PC-9 (cell line): ENCODE data around the gene CST7. TPM values are rescaled to one million over a fixed set of nuclear protein-coding genes. Genes with fewer than 3 reads are reported as not detected.

Experiments
- Bru-seq: library from RNA; stranded (reverse); fragments of 400-500 nt; gene quantifications from one replicate; lab custom pipeline; 2021; lab: Mats Ljungman, UMichigan
- BruChase-seq, 2 experiments: library from RNA; stranded (reverse); fragments of 400-500 nt; gene quantifications; one replicate each; lab custom pipeline; 2021; lab: Mats Ljungman, UMichigan
- BruUV-seq: library from RNA; stranded (reverse); fragments of 400-500 nt; replicated peaks from 2 replicates; lab custom pipeline; 2021; lab: Mats Ljungman, UMichigan
- CTCF ChIA-PET: fragments of 300-600 bp; sonication (Branson Sonifier 250); formaldehyde crosslinking; loops from one replicate; lab custom pipeline; 2022; ENCODE audit warnings: antibody characterized with exemption; lab: Charles Lee
- POLR2A ChIA-PET: fragments of 300-600 bp; sonication (Branson Sonifier 250); formaldehyde crosslinking; loops from one replicate; lab custom pipeline; 2022; ENCODE audit warnings: antibody characterized with exemption; ENCODE audit not compliant: unreplicated experiment; lab: Charles Lee
- DNase-seq, 2 experiments: peaks; one replicate each; pipeline versions ENCODE4 v3.0.0 to v3.0.0-alpha.2; 2015 to 2022; ENCODE audit warnings: mixed read lengths in 1 of 2
- H2AFZ ChIP-seq: fragments of 200-600 bp; sonication (generic); 2 replicates; pipeline ENCODE4 v1.8.1; 2017; ENCODE audit warnings: antibody characterized with exemption
- H3F3A ChIP-seq: fragments of 200-600 bp; sonication (generic); 2 replicates; pipeline ENCODE4 v1.8.1; 2017; ENCODE audit warnings: antibody characterized with exemption, mild to moderate bottlenecking, low read depth; ENCODE audit not compliant: insufficient read depth
- H3K27ac ChIP-seq: fragments of 200-600 bp; sonication (generic); 2 replicates; pipeline ENCODE4 v1.6.1; 2016; ENCODE audit warnings: mixed run types
- H3K27me3 ChIP-seq: fragments of 200-600 bp; sonication (generic); 2 replicates; pipeline ENCODE4 v1.6.1; 2016; ENCODE audit warnings: low read depth, mixed run types; ENCODE audit not compliant: insufficient read depth
- H3K36me3 ChIP-seq: fragments of 200-600 bp; sonication (generic); 2 replicates; pipeline ENCODE4 v1.6.1; 2016; ENCODE audit warnings: low read depth, mixed run types
- H3K4me1 ChIP-seq: fragments of 200-600 bp; sonication (generic); replicated peaks from 2 replicates; pipeline ENCODE4 v1.6.1; 2016; ENCODE audit warnings: mixed run types; ENCODE audit not compliant: insufficient read depth
- H3K4me2 ChIP-seq: fragments of 200-600 bp; sonication (generic); 2 replicates; pipeline ENCODE4 v1.6.1; 2017; ENCODE audit warnings: mixed run types
- H3K4me3 ChIP-seq: fragments of 200-600 bp; sonication (generic); 2 replicates; pipeline ENCODE4 v1.6.1; 2016; ENCODE audit warnings: mixed run types
- H3K79me2 ChIP-seq: fragments of 200-600 bp; sonication (generic); 2 replicates; pipeline ENCODE4 v1.6.1; 2017; ENCODE audit warnings: low read depth, mixed run types
- H3K9me2 ChIP-seq: fragments of 200-600 bp; sonication (generic); 2 replicates; pipeline ENCODE4 v1.8.1; 2017; ENCODE audit warnings: mild to moderate bottlenecking; ENCODE audit not compliant: insufficient read depth
- H3K9me3 ChIP-seq: fragments of 200-600 bp; sonication (generic); 2 replicates; pipeline ENCODE4 v1.8.1; 2016; ENCODE audit warnings: low read depth; ENCODE audit not compliant: insufficient read depth
- H4K20me1 ChIP-seq: fragments of 200-600 bp; sonication (generic); 2 replicates; pipeline ENCODE4 v1.8.1; 2017; ENCODE audit not compliant: insufficient read depth
- EZH2 ChIP-seq: fragments of 200-600 bp; sonication (generic); IDR thresholded peaks from 2 replicates; pipeline ENCODE4 v1.8.0; 2017; ENCODE audit warnings: antibody characterized with exemption, low read depth
- intact Hi-C: fragments of 100-400 bp; cut with micrococcal nuclease; formaldehyde crosslinking; loops from one replicate; pipeline ENCODE4 v1.10.0; 2022; ENCODE audit not compliant: unreplicated experiment
- long read RNA-seq: library from polyadenylated mRNA; stranded (forward); transcript quantifications from one replicate; pipeline ENCODE4 v2.0.0, GENCODE V29; 2022
- total RNA-seq: library from RNA; stranded (reverse); gene quantifications from 2 replicates; pipeline ENCODE4 v1.2.3, GENCODE V29; 2021
- TF ChIP-seq, protein P1 (sequence below): fragments of 200-600 bp; sonication (generic); conservative IDR thresholded peaks from 2 replicates; pipeline ENCODE4 v1.6.1; 2017; ENCODE audit warnings: mixed run types, antibody characterized with exemption, mild to moderate bottlenecking, moderate library complexity

The CST7 gene
- total RNA-seq: not detected in 2 replicates
- not detected for Bru-seq, nascent RNA
- not detected for BruChase-seq, experiment 1, labeled RNA remaining after a 2-hour chase
- BruChase-seq, experiment 2, labeled RNA remaining after a 6-hour chase: percentile 7 among the genes with signal in this experiment
- long read RNA-seq, partial matches to known transcripts: 0 of 1 reads
- long read RNA-seq, other reads (novel, unspliced or antisense): 0 of 1 reads

GRCh38 chr20:24948939-24949679 lies at the start of gene CST7:
Gene CST7 (plus strand): TSS chr20:24949269. CDS start chr20:24949506, 237 bp downstream.
- H3K4me1 ChIP-seq: 0 out of 2 replicates have a peak, but pooled peaks cover 7% of the 10 kb centered on the region
- no peak within 1 kb of the TSS for H3K27ac ChIP-seq
- peaks cover 7% of the 10 kb centered on the region; the same call in 1 of the 2 replicates for H3K9me3 ChIP-seq
- no peak within 1 kb of the TSS for H3K4me2 ChIP-seq
- no TSS peak for BruUV-seq
- no peaks in the 10 kb centered on the region for H3F3A ChIP-seq
- no peaks in the 10 kb centered on the region for H3K79me2 ChIP-seq
- intact Hi-C loops: no loop called here
- no peaks in the 10 kb centered on the region for H3K36me3 ChIP-seq
- CTCF ChIA-PET: no interaction called here
- no peaks in the 10 kb centered on the region for H3K27me3 ChIP-seq
- POLR2A ChIA-PET: interaction anchor here (0.6 kb wide), 1 partner anchor 19 kb away, joined by 4 read pairs; no protein-coding TSS in a partner anchor
- H3K9me2 ChIP-seq: no peaks in the 10 kb centered on the region
- peak in 1 of 2 experiments; percentile 20 for DNase-seq
- no peaks in the 10 kb centered on the region for H4K20me1 ChIP-seq
- no peak within 1 kb of the TSS for H2AFZ ChIP-seq
- no peak within 1 kb of the TSS for H3K4me3 ChIP-seq
- TF ChIP-seq, protein P1, sequence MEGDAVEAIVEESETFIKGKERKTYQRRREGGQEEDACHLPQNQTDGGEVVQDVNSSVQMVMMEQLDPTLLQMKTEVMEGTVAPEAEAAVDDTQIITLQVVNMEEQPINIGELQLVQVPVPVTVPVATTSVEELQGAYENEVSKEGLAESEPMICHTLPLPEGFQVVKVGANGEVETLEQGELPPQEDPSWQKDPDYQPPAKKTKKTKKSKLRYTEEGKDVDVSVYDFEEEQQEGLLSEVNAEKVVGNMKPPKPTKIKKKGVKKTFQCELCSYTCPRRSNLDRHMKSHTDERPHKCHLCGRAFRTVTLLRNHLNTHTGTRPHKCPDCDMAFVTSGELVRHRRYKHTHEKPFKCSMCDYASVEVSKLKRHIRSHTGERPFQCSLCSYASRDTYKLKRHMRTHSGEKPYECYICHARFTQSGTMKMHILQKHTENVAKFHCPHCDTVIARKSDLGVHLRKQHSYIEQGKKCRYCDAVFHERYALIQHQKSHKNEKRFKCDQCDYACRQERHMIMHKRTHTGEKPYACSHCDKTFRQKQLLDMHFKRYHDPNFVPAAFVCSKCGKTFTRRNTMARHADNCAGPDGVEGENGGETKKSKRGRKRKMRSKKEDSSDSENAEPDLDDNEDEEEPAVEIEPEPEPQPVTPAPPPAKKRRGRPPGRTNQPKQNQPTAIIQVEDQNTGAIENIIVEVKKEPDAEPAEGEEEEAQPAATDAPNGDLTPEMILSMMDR: no peak
- no peak for TF ChIP-seq EZH2

GRCh38 chr20:24906806-24907205 lies 42.3 kb upstream of the CST7 start:
- Histone ChIP-seq H3K4me2 (no peak overlapping the region), H3K9me3 (0 out of 2 replicates have a peak, but pooled peaks cover 4% of the 10 kb centered on the region), H3K9me2 (no peaks in the 10 kb centered on the region), H3K27ac (no peak overlapping the region), H3K4me1 (no peaks in the 10 kb centered on the region), H2AFZ (no peak overlapping the region), H3K4me3 (no peak overlapping the region), H3F3A (no peaks in the 10 kb centered on the region), H3K27me3 (no peaks in the 10 kb centered on the region), H3K79me2 (no peaks in the 10 kb centered on the region), H3K36me3 (no peaks in the 10 kb centered on the region), H4K20me1 (no peaks in the 10 kb centered on the region)
- DNase-seq: no peak
- ChIA-PET CTCF (no interaction called here), POLR2A (no interaction called here)
- intact Hi-C loops: no loop called here
- BruUV-seq: no TSS peak
- TF ChIP-seq EZH2: no peak
- TF ChIP-seq, protein P1: no peak

DNA sequence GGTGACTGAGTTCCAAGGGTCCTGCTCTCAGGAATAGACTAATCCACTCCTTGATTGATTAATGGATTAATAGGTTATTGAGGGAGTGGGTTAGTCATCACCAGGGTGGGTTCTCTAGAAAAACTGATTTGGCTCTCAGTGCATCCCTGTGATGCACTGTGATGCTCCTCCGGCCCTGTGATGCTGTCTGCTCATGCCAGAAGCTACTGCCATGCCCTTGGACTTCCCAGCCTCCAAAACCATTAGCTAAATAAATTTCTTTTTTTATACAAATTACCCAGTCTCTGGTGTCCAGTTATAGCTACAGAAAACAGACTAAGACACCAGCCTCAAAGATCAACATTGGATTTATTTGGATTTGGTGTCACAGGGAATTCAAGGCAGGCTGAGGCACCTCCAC lies 40.4 kb upstream of the CST7 start:
- Histone ChIP-seq H3K9me2 (no peaks in the 10 kb centered on the region), H3K4me2 (no peak overlapping the region), H3K4me3 (no peak overlapping the region), H3K4me1 (no peaks in the 10 kb centered on the region), H3K36me3 (no peaks in the 10 kb centered on the region), H3K9me3 (0 out of 2 replicates have a peak, but pooled peaks cover 4% of the 10 kb centered on the region), H3K27me3 (no peaks in the 10 kb centered on the region), H2AFZ (no peak overlapping the region), H4K20me1 (no peaks in the 10 kb centered on the region), H3K79me2 (no peaks in the 10 kb centered on the region), H3K27ac (no peak overlapping the region), H3F3A (no peaks in the 10 kb centered on the region)
- ChIA-PET POLR2A (no interaction called here), CTCF (no interaction called here)
- no peak for DNase-seq
- no TSS peak for BruUV-seq
- intact Hi-C loops: no loop called here
- no peak for TF ChIP-seq EZH2
- TF ChIP-seq, protein P1: no peak
